Esophagus muscularis mucosa (tissue), 4 donors: ENCODE measurements around the gene FBXO36.

ENCODE experiments used
- CTCF ChIP-seq, 3 experiments: fragments of 200-600 bp in 2 of 3; fragments of 450-650 bp in 1 of 3; sonication (generic) in 2 of 3; IDR thresholded peaks; one replicate each; pipeline ENCODE4 v1.5.1; 2017 to 2019; ENCODE audit warnings: antibody characterized with exemption in 3 of 3, mild to moderate bottlenecking in 2 of 3, moderate library complexity in 1 of 3
- EP300 ChIP-seq: sonication (generic); formaldehyde crosslinking; IDR thresholded peaks from one replicate; pipeline ENCODE4 v1.6.1; 2017; ENCODE audit warnings: antibody characterized with exemption
- POLR2A ChIP-seq: fragments of 450-650 bp; IDR thresholded peaks from one replicate; pipeline ENCODE4 v1.6.1; 2017; ENCODE audit warnings: antibody characterized with exemption, moderate library complexity, mild to moderate bottlenecking, low read depth
- POLR2AphosphoS5 ChIP-seq, 2 donors: sonication (generic); formaldehyde crosslinking; IDR thresholded peaks; one replicate each; pipeline ENCODE4 v1.6.1; 2017; ENCODE audit warnings: antibody characterized with exemption in 2 of 2

- no peak for TF ChIP-seq CTCF (IDR thresholded peaks at IDR 0.05)
- TF ChIP-seq POLR2A: no peak
- TF ChIP-seq POLR2AphosphoS5 (IDR thresholded peaks at IDR 0.05): no peak
- no peak for TF ChIP-seq EP300
Observed at GRCh38 chr2:229910147-229910831, 12.0 kb upstream of the FBXO36 start.
